Esophagus muscularis mucosa (tissue), 4 donors: Measurements from ENCODE around the gene CD3E. TPM values are rescaled to one million over a fixed set of nuclear protein-coding genes. Genes with fewer than 3 reads are reported as not detected.

ENCODE experiments used
- DNase-seq: peaks from one replicate; pipeline ENCODE4 v3.0.0-alpha.2; 2017; ENCODE audit errors: extremely low spot score
- H3K27ac ChIP-seq, 4 donors: fragments of 200-600 bp; sonication (generic); replicated peaks in 1 of 4; 1 replicate in 3 of 4; 2 replicates in 1 of 4; pipeline ENCODE4 v1.5.1; 2016 to 2019; ENCODE audit warnings: mild to moderate bottlenecking in 1 of 4
- H3K27me3 ChIP-seq, 4 donors: fragments of 200-600 bp; sonication (generic); one replicate each; pipeline versions ENCODE4 v1.5.1 to v1.6.0; 2016 to 2019
- H3K36me3 ChIP-seq, 4 donors: fragments of 200-600 bp; sonication (generic); one replicate each; pipeline ENCODE4 v1.5.1; 2016 to 2019
- H3K4me1 ChIP-seq, 4 donors: fragments of 200-600 bp; sonication (generic); one replicate each; pipeline ENCODE4 v1.5.1; 2016 to 2019
- H3K4me3 ChIP-seq, 4 donors: fragments of 200-600 bp; sonication (generic); 1 replicate in 2 of 4; 2 replicates in 2 of 4; pipeline ENCODE4 v1.5.1; 2016 to 2019; ENCODE audit warnings: mild to moderate bottlenecking in 4 of 4, moderate library complexity in 1 of 4
- H3K9me3 ChIP-seq, 4 donors: fragments of 200-600 bp; sonication (generic); 1 replicate in 3 of 4; 2 replicates in 1 of 4; pipeline ENCODE4 v1.5.1; 2016 to 2019
- EP300 ChIP-seq: sonication (generic); formaldehyde crosslinking; IDR thresholded peaks from one replicate; pipeline ENCODE4 v1.6.1; 2017; ENCODE audit warnings: antibody characterized with exemption
- POLR2A ChIP-seq: fragments of 450-650 bp; IDR thresholded peaks from one replicate; pipeline ENCODE4 v1.6.1; 2017; ENCODE audit warnings: antibody characterized with exemption, moderate library complexity, mild to moderate bottlenecking, low read depth
- POLR2AphosphoS5 ChIP-seq, 2 donors: sonication (generic); formaldehyde crosslinking; IDR thresholded peaks; one replicate each; pipeline ENCODE4 v1.6.1; 2017; ENCODE audit warnings: antibody characterized with exemption in 2 of 2
- WGBS: methylation state at CpG from one replicate; pipeline ENCODE4 v1.1.5; 2018; 5-methylcytosine and 5-hydroxymethylcytosine counted together
- intact Hi-C: fragments of 100-400 bp; cut with DNase I; formaldehyde crosslinking; loops from one replicate; pipeline ENCODE4 v1.15.1; 2023
- total RNA-seq, 4 donors: library from RNA; depleted of rRNA; stranded (reverse); fragments of >200 nt; gene quantifications; one replicate each; pipeline versions ENCODE4 v1.1.0 to v1.2.1, GENCODE V29; 2016
- TF ChIP-seq, protein P1 (sequence below), 3 experiments: fragments of 200-600 bp in 2 of 3; fragments of 450-650 bp in 1 of 3; sonication (generic) in 2 of 3; IDR thresholded peaks; one replicate each; pipeline ENCODE4 v1.5.1; 2017 to 2019; ENCODE audit warnings: antibody characterized with exemption in 3 of 3, mild to moderate bottlenecking in 2 of 3, moderate library complexity in 1 of 3

Gene CD3E
- total RNA-seq, 4 donors from 2014 or later, result 0.42 to 2.8 (median 0.96) TPM

DNA sequence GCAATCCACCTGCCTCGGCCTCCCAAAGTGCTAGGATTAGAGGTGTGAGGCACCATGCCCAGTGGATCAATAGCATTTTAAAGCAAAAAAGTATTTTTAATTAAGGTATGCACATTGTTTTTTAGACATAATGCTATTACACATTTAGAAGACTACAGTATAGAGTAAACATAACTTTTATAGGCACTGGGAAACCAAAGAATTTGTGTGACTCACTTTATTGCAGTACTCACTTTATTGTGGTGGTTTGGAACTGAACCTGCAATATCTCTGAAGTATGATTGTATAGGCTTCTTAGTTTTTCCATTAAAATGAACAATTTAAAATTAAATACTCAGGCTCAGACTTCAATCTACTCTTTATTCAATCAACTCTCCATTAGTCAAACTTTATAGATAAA is 17.5 kb upstream of the CD3E start:
- Histone ChIP-seq H3K36me3 (no peaks in the 10 kb centered on the region), H3K27ac (no peak overlapping the region), H3K27me3 (peaks cover 0 to 9% (median 0%) of the 10 kb centered on the region in 4 donors), H3K4me3 (no peak overlapping the region), H3K9me3 (no peaks in the 10 kb centered on the region), H3K4me1 (no peaks in the 10 kb centered on the region)
- TF ChIP-seq, protein P1, sequence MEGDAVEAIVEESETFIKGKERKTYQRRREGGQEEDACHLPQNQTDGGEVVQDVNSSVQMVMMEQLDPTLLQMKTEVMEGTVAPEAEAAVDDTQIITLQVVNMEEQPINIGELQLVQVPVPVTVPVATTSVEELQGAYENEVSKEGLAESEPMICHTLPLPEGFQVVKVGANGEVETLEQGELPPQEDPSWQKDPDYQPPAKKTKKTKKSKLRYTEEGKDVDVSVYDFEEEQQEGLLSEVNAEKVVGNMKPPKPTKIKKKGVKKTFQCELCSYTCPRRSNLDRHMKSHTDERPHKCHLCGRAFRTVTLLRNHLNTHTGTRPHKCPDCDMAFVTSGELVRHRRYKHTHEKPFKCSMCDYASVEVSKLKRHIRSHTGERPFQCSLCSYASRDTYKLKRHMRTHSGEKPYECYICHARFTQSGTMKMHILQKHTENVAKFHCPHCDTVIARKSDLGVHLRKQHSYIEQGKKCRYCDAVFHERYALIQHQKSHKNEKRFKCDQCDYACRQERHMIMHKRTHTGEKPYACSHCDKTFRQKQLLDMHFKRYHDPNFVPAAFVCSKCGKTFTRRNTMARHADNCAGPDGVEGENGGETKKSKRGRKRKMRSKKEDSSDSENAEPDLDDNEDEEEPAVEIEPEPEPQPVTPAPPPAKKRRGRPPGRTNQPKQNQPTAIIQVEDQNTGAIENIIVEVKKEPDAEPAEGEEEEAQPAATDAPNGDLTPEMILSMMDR (IDR thresholded peaks at IDR 0.05), result no peak
- no peak for TF ChIP-seq EP300
- TF ChIP-seq POLR2AphosphoS5 (IDR thresholded peaks at IDR 0.05), result no peak
- no peak for TF ChIP-seq POLR2A
- intact Hi-C loops, result no loop called here
- WGBS, result 87% methylated on average over 1 of the region's 1 CpG
- DNase-seq, result no peak

DNA sequence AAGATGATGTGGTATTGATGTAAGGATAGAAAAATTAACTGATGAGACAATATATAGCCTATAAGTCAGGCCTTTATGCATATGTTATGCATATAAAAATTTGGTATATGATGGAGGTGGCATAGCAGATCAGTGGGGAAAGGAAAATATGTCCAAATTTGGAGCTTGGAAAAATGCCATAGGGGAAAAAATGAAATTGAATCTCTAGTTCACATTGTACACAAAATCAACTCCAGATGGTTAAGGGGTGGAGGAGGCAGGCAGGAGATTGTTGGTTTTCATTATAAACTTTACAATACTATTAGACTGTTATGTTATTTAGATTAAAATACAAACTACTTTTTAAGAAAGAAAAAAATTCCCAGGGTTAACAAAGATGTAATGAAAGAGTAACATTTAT is 15.1 kb upstream of the CD3E start:
- intact Hi-C loops, result no loop called here
- H3K36me3 ChIP-seq, result no peaks in the 10 kb centered on the region
- no peaks in the 10 kb centered on the region for H3K4me1 ChIP-seq
- H3K27me3 ChIP-seq, result peaks cover 0 to 20% (median 0%) of the 10 kb centered on the region in 4 donors
- H3K4me3 ChIP-seq, result no peak overlapping the region
- no peak overlapping the region for H3K27ac ChIP-seq
- no peak for TF ChIP-seq POLR2A
- TF ChIP-seq, protein P1 (IDR thresholded peaks at IDR 0.05), result no peak
- TF ChIP-seq POLR2AphosphoS5 (IDR thresholded peaks at IDR 0.05), result no peak
- H3K9me3 ChIP-seq, result no peaks in the 10 kb centered on the region
- no peak for DNase-seq

DNA sequence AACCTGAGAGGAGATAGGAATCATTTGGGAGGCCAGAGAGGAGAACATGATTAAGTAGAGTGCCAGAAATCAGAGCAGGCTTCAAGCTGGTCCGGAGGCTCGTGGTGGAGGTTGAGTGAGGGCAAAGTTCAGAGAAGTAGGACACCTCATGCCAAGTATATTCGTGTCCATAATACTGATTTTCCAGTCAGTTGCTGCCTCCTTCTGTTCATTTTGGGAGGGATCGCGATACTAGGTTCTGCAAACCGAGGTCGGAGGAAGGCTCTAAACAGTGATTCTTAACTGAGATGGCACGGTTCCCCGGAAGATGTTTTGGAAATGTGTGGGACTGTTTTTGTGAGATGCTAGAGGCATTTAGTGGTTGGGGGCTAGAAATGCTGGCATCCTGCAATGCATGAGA is 13.6 kb upstream of the CD3E start:
- H3K4me3 ChIP-seq, result no peak overlapping the region
- peaks cover 0 to 20% (median 0%) of the 10 kb centered on the region in 4 donors for H3K27me3 ChIP-seq
- no peak overlapping the region for H3K27ac ChIP-seq
- TF ChIP-seq, protein P1 (IDR thresholded peaks at IDR 0.05), result peak in 2 of 3 experiments; percentile 11 to 26
- TF ChIP-seq POLR2A, result no peak
- no peak for TF ChIP-seq POLR2AphosphoS5 (IDR thresholded peaks at IDR 0.05)
- no peak for TF ChIP-seq EP300
- no peaks in the 10 kb centered on the region for H3K36me3 ChIP-seq
- no peak for DNase-seq
- intact Hi-C loops, result loop anchor here (5.0 kb wide), 1 partner anchor 94 kb away; no protein-coding TSS in a partner anchor
- 27% methylated on average over 9 of the region's 9 CpGs for WGBS
- no peaks in the 10 kb centered on the region for H3K4me1 ChIP-seq
- no peaks in the 10 kb centered on the region for H3K9me3 ChIP-seq

DNA sequence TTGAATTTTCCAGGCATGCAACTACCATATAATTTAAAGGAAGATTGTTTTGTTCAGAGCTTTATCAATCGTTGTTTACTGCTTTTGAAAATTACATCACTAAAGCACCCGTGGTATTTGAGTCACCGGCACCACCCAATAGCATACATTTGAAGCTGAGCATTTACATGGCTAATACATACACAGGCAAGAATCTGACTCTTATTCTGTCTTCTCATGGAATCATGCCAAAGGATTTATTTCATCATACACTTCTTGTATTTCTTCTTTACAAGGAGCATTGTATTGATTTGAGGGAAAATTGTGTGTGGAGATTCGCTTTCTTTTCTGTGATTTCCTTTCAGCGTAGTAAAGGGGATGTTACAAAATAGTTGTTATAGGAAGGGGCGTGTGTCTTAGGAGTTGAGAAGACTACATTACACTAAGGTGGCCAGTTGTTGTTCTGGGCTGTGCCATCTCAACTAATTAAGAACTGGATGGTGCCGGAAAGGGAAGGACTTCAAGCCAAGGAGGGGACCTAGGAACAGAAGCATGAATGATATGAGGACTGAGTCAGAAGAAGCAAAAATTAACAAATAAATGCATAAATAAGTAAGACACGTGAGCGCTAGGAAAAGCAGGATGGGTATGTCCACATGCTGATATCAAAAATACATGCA is 12.9 kb upstream of the CD3E start:
- 67% methylated on average over 9 of the region's 9 CpGs for WGBS
- H3K4me3 ChIP-seq, result no peak overlapping the region
- H3K9me3 ChIP-seq, result no peaks in the 10 kb centered on the region
- no peaks in the 10 kb centered on the region for H3K36me3 ChIP-seq
- no peak for TF ChIP-seq EP300
- TF ChIP-seq, protein P1 (IDR thresholded peaks at IDR 0.05), result no peak
- no peak for TF ChIP-seq POLR2AphosphoS5 (IDR thresholded peaks at IDR 0.05)
- TF ChIP-seq POLR2A, result no peak
- intact Hi-C loops, result loop anchor here (5.0 kb wide), 1 partner anchor 94 kb away; no protein-coding TSS in a partner anchor
- H3K27ac ChIP-seq, result no peak overlapping the region
- H3K4me1 ChIP-seq, result no peaks in the 10 kb centered on the region
- DNase-seq, result no peak
- H3K27me3 ChIP-seq, result peaks cover 0 to 20% (median 0%) of the 10 kb centered on the region in 4 donors
